ENCODE measurements around the gene CEACAM18. TPM values are rescaled to one million over a fixed set of nuclear protein-coding genes. Genes with fewer than 3 reads are reported as not detected.

Gene CEACAM18
- polyA plus RNA-seq, 2 of the 4 experiments (the other 2 are of a cell fraction): not detected

DNA sequence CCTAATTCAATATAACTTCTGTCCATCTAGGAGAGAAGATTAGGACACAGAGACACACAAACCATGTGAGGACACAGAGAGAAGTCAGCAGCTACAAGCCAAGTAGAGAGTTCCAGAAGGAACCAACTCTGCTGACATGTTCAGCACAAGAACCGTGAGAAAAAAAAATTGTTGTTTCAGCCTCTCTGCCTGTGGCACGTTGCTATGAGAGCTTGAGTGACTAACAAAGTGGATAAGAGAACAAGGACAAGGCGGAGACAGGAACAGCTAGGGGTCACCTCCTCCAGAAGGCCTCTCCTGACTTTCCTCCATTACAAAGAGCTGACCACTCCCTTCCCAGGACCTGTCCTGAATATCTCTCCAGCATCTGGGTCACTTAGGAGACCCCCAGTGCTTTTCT lies 28.9 kb downstream of the CEACAM18 start:
- Histone ChIP-seq H3K27ac (no peak overlapping the region), H3K4me1 (no peaks in the 10 kb centered on the region), H3K4me3 (no peak overlapping the region), H3K9me3 (no peaks in the 10 kb centered on the region; the same call in 2 of the 3 replicates), H3K4me2 (no peak overlapping the region)
- ATAC-seq (no peak), DNase-seq (ENCODE audit: low read depth in 1 of 2, low spot score in 1 of 2) (no peak), FAIRE-seq (no peak)
- 1% methylated on average over 3 of the region's 3 CpGs for WGBS (ENCODE audit: missing lambda C conversion rate)
- TF ChIP-seq BHLHE40 (IDR thresholded peaks at IDR 0.05; ENCODE audit: low read depth, low read length) (no peak), ZSCAN20 (CRISPR knock-in tag; IDR thresholded peaks at IDR 0.05) (no peak), HOXA7 (CRISPR knock-in tag; IDR thresholded peaks at IDR 0.05) (no peak), HOXB13 (CRISPR knock-in tag; IDR thresholded peaks at IDR 0.05; ENCODE audit: low read depth) (no peak), NPAS2 (CRISPR knock-in tag; IDR thresholded peaks at IDR 0.05; ENCODE audit: borderline replicate concordance) (no peak), ESRRA (IDR thresholded peaks at IDR 0.05; ENCODE audit: borderline replicate concordance, low read length) (no peak), NR3C1 (IDR thresholded peaks at IDR 0.05) (no peak), RNF2 (IDR thresholded peaks at IDR 0.05; ENCODE audit: borderline replicate concordance, low read depth) (no peak), RCOR1 (IDR thresholded peaks at IDR 0.05; ENCODE audit: low read depth, low read length) (no peak), KDM5A (IDR thresholded peaks at IDR 0.05) (no peak), CEBPB (IDR thresholded peaks at IDR 0.05) (no peak), FOSL2 (IDR thresholded peaks at IDR 0.05) (no peak), FOSL2 (CRISPR knock-in tag; IDR thresholded peaks at IDR 0.05) (no peak), PHF8 (IDR thresholded peaks at IDR 0.05; ENCODE audit: borderline replicate concordance, low read depth) (no peak), EHMT2 (IDR thresholded peaks at IDR 0.05; ENCODE audit: low read depth) (no peak)
- TF ChIP-seq, protein P1, sequence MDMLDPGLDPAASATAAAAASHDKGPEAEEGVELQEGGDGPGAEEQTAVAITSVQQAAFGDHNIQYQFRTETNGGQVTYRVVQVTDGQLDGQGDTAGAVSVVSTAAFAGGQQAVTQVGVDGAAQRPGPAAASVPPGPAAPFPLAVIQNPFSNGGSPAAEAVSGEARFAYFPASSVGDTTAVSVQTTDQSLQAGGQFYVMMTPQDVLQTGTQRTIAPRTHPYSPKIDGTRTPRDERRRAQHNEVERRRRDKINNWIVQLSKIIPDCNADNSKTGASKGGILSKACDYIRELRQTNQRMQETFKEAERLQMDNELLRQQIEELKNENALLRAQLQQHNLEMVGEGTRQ (IDR thresholded peaks at IDR 0.05): no peak
- TF ChIP-seq, protein P2, sequence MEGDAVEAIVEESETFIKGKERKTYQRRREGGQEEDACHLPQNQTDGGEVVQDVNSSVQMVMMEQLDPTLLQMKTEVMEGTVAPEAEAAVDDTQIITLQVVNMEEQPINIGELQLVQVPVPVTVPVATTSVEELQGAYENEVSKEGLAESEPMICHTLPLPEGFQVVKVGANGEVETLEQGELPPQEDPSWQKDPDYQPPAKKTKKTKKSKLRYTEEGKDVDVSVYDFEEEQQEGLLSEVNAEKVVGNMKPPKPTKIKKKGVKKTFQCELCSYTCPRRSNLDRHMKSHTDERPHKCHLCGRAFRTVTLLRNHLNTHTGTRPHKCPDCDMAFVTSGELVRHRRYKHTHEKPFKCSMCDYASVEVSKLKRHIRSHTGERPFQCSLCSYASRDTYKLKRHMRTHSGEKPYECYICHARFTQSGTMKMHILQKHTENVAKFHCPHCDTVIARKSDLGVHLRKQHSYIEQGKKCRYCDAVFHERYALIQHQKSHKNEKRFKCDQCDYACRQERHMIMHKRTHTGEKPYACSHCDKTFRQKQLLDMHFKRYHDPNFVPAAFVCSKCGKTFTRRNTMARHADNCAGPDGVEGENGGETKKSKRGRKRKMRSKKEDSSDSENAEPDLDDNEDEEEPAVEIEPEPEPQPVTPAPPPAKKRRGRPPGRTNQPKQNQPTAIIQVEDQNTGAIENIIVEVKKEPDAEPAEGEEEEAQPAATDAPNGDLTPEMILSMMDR (IDR thresholded peaks at IDR 0.05): no peak
- POLR2A ChIA-PET: no interaction called here
- CTCF ChIA-PET: interaction anchor here (0.7 to 1.6 kb wide), 2 partner anchors 8 to 35 kb away, joined by 3 to 4 read pairs; no protein-coding TSS in a partner anchor

DNA sequence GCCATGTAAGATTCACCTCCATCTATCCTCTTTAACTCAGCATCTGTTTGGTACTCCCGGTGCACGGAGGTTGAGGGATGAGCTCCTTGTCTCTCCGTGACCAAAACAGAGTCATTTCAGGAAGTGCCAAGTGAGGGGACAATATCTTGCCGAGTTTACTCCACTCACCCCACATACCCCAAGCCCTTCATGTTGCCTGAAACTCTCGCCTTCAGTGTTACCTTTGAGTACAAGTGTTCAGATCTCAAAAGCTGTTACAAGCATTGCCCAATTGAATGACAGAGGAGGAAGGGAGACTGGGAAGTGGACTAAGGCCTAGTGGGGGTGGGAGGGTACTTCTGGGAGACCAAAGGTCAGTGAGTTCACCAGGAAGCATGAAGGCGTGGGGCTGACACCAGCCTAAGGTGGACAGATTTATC lies 29.3 kb downstream of the CEACAM18 start:
- POLR2A ChIA-PET: no interaction called here
- Histone ChIP-seq H3K4me3 (no peak overlapping the region), H3K4me1 (no peaks in the 10 kb centered on the region), H3K27ac (no peak overlapping the region), H3K4me2 (no peak overlapping the region), H3K9me3 (no peaks in the 10 kb centered on the region; the same call in 2 of the 3 replicates)
- FAIRE-seq (no peak), ATAC-seq (no peak), DNase-seq (ENCODE audit: low read depth in 1 of 2, low spot score in 1 of 2) (no peak)
- CTCF ChIA-PET: interaction anchor here (0.7 kb wide), 1 partner anchor 8 kb away, joined by 3 read pairs; no protein-coding TSS in a partner anchor
- TF ChIP-seq PHF8 (IDR thresholded peaks at IDR 0.05; ENCODE audit: borderline replicate concordance, low read depth) (no peak), HOXA7 (CRISPR knock-in tag; IDR thresholded peaks at IDR 0.05) (no peak), KDM5A (IDR thresholded peaks at IDR 0.05) (no peak)
- WGBS (ENCODE audit: missing lambda C conversion rate): 21% methylated on average over 6 of the region's 6 CpGs

DNA sequence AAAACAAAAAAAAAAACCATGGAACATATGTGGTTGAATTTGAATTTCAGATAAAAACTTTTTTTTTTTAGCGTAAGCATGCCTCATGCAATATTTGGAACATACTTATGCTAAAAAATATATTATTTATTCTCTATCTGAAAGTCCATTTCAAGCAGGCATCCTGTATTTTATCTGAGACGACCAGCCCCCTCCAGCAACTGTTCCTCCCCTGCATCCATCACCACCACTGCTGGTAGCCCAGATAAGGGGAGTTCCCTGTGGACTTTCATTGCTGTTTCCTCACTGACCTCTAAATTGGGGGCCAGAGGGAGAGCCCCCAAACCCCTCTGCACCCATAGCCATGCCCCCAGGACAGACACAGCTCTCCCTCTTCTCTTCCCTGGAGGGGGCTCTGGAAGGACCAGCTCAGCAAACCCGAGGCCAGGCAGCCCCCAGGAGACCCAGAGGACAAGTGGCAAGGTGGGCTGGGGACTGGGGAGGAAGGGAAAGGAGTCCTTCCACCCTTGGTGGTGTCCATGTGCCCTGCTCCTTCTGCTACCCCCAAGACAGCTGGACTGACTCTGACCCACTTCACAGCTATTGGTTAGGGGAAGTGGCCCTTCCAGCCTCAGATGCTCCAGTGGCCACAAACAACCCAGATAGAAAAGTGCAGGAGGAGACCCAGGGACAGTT lies 29.9 kb downstream of the CEACAM18 start:
- FAIRE-seq: no peak
- Histone ChIP-seq H3K4me1 (no peaks in the 10 kb centered on the region), H3K9me3 (no peaks in the 10 kb centered on the region; the same call in 2 of the 3 replicates), H3K4me3 (no peak overlapping the region), H3K4me2 (no peak overlapping the region), H3K27ac (no peak overlapping the region)
- TF ChIP-seq, protein P2 (IDR thresholded peaks at IDR 0.05): no peak
- TF ChIP-seq EHF (CRISPR knock-in tag; IDR thresholded peaks at IDR 0.05): no peak
- 11% methylated on average over 3 of the region's 3 CpGs for WGBS (ENCODE audit: missing lambda C conversion rate)
- POLR2A ChIA-PET: no interaction called here
- CTCF ChIA-PET: interaction anchor here (1.0 kb wide), 1 partner anchor 35 kb away, joined by 3 read pairs; no protein-coding TSS in a partner anchor
- ATAC-seq: no peak
- DNase-seq (ENCODE audit: low read depth in 1 of 2, low spot score in 1 of 2): no peak
